ENCODE results near the gene MAP4K3.
A peak's percentile ranks its signal among the peaks of the same experiment; 100 is the strongest.

The MAP4K3 gene

DNA sequence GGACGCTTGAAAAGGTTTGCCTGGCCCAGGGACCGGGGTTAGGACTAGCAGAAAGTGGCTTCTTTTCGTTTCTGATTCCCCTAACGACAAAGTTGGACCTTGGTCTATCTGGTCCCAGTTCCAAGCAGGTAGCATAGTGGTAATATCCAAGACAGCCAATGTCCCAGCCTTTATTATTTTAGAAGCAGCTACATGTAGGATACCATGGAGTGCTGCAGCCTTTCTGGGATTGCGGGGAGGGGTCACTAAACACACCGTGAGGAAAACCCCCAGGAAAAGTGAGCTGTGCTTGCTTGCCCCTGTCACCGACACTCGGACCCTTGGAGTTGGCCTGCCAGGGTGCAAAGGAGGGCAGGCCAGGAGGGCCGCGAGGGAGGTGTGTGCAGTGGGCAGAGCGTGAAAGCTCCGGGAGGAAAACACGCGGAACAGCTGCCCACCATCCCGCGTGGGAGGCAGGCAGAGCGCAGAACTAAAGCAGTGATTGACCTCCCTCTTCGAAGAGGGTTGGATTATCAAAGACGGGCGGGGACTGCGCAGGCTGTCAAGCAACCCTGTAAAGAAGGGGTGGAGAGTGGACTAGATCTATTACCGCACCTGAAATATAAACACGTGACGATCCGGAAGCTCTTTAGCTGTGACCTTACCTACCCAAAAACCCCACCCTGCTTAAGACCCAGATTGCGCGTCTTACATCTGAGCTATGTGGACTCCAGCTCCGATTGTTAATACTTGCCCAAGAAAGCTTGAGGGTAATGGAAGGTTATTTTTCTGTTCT is 624 bp upstream of the MAP4K3 start:
- DNase-seq: peak; percentile 55

DNA sequence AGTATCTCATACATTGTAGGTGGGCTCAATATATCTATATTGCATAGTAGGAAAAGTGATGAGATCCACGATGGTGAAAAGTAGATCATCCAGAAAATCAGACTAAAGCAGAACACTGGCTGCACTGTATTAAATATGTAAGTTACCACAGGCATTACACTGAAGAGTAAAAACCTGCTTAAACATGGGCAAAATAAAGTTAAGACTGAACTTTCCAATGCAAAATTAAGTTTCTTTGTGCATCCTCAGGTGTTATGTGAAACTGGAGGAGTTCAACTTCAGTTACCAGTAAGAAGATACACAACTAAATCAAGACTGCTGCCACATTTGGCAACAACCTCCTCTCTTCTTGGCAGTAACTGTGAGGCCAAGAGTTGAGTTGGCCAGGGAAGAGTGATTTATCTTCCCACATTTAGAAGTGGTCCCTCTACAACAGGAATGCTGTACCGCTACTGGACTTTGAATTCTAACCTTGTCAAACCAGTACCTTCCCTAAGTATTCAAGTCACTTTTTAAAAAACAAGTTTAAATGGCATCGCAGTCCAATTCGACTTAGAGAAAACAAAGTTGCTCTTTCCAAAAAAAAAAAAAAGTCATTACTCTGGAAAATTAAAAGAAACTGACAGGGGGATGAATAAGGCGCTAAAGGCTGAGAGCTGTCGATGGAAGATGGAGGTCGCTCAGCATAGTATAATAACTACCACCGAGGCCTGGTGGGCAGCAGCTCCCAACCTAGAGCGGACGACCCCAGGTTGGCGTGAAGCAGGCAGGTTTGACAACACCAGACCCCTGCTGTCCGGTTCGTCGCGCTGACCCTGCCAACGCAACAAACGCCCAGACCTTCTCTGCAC is 1.1 kb downstream of the MAP4K3 start:
- DNase-seq: no peak

DNA sequence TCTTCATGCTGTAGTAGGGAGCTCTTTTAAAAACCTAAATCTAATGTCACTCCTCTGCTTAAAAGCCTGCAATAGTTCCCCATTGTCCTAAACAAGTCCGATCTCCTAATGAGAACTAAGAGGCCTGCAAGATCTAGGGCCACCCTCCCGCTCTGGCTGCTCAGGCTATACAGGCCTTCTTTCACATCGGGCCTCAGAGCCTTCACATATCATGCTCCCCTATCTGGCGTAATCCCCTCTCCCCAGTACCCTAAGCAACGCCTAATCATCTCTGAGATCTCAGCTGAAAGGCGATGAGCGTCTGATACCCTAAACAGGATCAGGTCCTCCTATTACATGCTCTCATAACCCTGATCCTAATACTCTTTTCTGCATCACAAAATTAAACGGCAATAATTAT is 1.9 kb downstream of the MAP4K3 start:
- DNase-seq: no peak

DNA sequence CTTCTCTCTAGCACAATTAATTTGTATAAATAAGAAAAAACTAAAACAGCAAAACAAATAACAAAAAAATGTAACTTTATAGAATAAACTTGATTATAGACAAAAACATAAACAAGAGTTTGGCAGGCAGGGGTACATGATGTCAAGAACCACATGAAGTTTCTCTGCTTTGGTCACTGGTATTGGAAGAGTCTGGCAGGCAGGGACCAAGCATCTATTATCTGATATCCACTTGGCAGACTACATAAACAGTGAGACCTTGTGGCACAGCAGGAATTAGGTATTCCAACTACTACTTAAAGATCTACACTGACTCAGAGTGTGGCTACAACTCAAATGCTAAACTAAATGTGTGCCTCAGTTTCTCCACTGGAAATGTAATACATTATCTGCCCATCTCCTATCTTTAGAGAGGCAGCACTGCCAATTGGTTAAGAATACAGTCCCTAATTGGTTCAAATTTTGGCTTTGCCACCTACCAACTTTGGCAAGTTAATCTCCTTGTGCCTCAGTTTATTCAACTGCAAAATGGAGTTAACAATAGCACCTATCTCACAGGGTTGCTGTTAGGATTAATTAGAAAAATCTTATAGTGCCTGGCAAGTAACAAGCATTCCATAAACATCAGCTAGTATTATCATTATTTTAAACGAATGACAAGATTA is 2.7 kb downstream of the MAP4K3 start:
- DNase-seq: no peak

DNA sequence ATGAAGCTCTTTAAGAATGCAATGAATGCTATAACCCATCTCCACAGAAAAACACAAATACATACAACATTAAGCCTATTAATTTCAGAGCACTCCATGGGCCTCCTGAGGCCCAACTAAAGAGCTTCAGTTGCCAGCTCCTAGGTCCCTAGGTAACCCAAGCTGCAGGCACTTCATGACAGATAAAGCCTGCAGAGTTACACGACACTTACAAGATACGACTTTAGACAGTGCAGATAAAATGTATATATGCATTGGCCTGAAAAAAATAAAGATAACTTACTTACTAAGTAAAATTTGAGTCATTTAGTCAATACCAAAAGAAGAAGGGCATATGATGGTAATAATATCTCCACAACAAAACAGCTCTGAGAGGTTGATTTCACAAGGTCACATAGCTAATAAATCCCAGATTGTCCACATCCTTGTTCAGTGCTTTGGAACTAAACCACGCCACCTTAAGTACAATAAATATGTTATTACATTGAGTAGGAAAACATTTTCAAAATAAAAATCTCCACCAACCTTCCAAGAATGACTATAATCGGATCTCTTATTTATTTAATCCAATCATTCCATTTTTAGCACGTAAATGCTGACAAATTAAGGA is 3.4 kb downstream of the MAP4K3 start:
- no peak for DNase-seq

DNA sequence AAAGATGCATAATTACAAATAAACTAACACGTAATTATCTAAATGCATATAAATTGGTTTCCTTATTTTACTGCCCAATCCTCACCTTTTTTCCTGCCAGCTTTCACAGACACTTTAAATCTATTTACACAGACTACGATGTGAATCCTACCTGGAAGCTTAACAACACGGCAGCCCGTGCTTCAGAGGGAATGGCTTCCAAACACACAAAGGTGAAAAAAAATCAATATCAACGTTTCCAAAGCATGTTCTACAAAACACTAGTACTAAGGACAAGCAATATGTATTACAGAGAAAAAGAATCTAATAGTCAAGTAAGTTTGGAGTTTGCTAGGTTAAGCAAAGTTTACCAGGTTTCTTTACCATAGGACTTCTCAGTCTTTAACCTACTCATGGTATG is 4.4 kb downstream of the MAP4K3 start:
- no peak for DNase-seq

DNA sequence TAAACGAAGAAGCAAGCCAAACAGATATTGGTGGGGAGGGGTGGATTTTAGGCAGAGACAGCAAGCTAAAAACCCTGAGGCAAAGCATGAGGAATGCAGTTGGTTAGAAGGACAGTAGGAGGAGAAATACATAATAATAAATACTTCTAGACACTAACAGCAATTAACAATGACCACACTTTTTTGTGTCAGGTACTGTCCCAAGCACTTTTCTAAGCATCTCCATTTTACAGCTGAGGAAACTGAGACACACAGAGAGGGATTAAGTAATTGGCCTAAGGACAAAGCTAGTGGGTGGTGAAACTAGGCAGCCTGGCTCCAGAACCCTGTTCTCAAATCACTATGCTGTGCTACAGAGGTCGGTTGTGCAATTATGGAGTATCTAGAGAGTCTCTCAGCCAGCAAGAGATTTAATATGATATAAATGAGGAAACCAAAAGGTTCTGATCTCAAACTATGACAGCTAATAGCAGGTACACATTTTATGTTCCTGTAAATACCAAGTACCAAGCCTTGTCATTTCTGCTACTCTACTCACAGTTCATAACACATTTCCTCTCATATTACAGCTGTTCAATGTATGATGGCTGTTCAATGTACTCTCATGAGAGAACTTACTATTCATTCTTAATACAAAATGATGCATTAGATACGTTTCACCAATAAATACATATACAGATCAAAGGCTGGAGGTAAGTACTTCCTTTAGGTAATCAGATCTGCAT is 5.3 kb downstream of the MAP4K3 start:
- no peak for DNase-seq

DNA sequence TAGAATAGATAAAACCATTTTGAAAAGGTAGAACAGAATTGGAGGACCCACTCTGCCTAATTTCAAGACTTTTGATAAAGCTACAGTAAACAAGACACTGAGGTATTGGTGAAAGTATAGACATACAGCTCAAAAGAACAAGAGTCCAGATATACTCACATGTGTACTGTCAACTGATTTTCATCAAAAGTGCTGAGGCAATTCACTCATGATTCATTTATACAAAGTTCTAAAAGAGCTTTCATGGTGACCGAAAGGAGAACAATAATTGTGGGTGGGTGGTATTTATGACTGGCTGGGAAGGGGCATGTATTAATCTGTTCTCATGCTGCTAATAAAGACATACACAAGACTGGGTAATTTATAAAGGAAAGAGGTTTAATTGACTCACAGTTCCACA is 7.3 kb downstream of the MAP4K3 start:
- DNase-seq: no peak

DNA sequence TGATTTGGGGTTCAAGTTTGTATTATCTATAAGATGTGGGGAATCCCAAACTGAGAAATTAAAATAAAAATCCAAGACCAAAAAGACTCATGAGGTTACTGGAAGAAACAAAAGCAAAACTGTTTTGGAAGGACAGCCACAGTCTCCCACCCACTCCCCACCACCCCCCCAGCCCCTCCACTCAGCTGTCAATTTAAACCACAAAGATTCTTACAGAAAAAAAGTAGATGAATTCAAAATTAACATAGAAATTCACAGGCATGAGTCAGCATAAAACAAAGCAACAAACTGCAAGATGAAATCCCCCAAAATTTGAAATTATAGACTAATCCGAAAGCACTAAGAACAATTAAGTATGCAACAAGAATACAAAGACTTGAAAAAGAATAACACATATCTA is 12.1 kb downstream of the MAP4K3 start:
- DNase-seq: no peak

DNA sequence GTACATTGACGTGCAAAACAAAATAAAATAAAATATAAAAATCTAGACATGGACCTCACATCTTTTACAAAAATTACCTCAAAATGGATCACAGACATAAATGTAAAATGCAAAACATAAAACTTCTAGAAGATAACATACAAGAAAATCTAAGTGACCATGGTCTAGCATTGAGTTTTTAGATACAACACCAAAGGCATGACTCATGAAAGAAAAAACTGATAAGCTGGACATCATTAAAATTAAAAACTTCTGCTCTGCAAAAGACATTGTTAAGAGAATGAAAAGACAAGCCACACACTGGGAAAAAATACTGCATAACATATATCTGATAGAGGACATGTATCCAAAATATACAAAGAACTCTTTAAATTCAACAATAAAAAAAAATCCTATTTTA is 14.4 kb downstream of the MAP4K3 start:
- no peak for DNase-seq

DNA sequence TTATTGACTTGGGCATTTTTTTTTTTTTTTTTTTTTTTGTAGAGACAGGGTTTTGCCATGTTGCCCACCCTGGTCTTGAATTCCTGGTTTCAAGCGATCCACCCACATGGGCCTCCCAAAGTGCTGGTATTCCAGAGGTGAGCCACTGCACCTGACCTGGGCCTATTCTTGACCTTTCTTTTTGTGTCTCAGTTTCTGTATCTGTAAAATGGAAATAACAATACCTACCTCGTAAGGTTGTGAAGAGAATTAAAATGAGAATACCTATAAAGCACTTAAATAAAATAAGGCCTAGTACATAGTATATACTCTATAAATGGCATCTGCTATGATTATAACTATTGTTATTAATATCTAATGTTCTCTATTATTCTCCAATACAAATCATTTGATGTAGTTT is 15.7 kb downstream of the MAP4K3 start:
- DNase-seq: no peak

DNA sequence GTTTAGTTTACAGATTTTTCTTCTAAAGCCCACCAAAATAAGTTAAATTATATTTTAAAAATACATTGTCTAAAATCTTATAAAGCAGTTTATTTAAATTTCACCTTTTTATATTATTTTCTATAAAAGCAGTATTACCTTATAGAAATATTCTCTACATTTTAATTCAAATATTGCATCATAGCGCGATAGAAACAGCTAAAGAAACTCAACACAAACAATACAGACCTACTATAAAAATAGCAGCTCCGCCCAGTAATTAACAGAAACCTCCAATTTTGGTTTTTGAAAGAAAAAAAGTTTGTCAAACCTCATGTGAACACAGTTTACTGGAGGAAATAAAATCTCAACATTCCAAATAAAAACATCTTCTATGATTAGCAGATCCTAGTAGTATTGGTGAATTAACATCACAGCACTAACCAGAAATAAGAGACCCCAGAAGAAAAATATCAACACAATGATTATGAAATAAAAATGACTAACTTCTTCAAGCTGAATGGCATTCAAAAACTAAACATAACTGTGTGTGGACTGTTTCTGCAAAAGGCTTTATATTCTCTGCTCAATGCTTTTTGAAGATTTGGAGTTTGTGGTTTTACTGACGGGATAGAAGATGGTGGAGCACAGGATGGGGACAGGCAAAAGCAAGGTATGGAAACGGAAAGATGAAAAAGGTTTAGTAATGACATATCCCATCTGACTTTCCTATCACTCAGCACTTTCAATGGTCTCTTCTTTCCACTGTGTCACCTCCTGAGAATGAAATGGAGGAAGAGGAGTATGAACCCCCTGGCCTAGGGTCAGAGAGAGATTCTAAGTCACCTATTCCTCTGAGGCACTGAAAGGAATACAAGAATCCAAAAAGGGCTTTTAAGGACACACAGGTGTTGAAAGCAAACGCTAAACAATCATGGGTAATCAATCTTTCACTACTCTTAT is 17.5 kb downstream of the MAP4K3 start:
- DNase-seq: no peak

DNA sequence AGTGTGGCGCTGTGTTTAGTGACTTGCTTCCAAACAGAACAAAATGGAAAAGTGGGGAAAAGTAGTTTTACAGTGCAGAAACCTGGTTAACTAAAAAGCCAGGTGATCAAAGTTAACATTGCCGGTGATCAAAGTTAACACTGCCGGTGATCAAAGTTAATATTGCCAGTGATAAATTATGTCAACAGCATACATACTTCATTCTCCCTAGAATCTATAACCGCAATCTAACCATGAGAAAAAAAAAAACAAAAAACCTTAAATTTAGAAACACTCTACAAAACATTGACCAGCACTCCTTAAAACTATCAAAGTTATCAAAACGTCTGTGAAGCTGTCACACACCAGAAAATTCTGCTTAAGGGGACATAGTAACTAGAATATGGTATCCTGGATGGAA is 18.6 kb downstream of the MAP4K3 start:
- no peak for DNase-seq

DNA sequence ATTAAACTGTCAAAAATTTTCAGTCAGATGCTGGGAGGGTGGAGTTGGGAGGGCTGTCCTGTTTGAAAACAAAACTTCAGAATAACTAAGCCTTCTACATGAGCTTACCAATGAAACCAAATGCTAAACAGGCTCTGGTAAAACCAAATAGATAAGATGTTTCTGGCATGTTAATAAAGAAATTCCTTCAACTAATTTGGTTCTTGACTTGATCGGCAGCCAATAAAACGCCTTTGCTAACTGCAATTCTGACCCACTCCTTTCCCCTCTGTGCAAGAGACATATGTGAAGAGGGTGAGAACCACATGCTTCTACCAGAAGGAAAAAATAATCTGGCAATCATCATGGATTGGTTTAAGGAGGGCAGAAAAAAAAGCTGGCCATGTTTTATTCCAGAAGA is 20.9 kb downstream of the MAP4K3 start:
- DNase-seq: no peak

DNA sequence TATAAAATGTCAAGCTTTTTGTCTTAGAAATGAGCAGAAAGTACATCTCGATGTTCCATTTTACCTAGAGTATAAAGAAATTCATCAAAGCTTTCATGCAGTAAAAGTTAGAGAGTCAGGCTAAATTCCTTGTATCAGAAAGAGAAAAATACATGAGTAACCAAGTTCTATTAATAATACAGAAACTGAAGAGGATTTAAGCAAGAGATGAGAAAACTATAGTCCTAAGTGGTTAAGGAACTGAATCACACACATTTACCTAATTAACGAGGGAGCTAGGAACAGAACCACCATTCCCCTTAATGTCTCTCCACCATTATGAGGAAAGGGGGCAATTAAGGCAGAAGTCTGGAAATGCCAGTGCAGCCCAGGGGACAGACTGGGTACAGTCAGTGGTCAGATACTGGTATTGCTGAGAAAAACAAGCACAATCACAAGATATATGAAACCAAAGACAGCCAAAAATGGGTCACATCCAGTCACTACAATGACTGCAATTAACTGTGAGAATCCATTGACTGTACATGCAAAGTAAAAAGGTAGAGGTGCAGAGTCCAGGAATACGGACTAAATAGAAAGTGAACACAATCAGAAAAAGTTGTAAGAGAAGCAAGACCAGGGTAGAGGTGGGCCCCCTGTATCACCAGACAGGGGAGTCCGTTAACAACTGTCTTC is 23.9 kb downstream of the MAP4K3 start:
- no peak for DNase-seq

DNA sequence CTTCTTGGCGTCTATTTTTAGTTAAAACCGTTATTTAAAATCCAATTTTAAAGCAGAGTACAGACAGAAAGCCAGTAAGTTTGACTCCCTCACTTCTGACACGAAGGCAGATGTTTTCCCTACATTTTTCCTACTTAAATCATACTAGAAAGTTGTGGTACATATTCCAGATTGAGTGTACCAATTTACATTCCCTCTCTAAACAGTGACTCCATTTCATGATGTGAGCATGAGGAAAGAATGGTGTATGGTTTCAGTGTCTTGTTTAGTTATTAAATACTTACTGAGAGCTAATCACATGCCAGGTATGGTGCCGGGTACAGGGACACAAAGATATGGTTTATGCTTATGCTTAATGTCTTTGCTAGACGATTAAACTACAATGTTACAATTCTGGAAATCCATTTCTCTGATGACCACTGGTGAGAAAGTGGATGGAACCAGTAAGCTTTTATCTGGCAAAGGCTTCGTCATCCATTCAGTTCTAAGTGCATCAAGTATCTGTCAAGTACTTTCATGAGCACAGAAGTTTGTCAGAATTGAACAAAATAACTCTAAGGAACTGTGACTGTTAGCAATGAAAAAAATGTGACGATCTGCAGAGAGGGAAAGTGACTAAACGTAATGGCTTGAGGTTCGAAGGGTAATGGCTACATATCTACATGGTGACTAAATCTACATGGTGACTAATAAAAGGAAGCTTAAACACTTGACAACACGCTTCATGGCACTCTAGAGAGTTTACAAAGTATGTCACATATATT is 25.7 kb downstream of the MAP4K3 start:
- DNase-seq: no peak

DNA sequence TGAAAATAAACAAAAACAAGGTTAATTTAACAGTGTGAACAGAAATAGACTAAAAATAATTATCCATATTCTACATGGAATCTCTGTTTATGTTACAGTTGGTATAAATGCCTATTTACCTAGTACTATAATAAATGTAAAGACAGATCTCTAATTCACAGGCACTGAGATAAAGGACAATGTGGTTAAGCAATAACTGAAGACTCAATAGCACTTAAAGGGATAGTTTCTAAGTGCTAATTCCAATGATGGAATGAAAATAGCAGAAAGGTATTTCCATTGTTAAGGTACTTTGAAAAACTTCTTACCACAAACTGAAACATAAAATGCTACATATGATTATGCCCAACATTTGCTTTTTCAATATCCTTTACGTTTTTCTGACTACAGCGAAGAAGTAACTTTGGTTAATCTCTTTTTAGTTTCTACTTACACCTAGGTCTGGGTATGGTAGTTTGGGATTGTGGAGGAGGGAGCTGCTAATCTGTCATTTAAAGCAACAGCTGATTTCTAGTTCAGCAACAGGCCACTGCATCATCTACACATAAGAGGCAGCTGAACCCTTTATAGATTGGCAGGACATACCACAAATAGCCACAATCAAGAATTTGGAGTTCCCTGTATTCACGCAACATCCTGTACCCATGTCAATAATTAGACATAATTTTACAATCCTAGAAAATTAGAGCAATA is 27.2 kb downstream of the MAP4K3 start:
- DNase-seq: no peak

DNA sequence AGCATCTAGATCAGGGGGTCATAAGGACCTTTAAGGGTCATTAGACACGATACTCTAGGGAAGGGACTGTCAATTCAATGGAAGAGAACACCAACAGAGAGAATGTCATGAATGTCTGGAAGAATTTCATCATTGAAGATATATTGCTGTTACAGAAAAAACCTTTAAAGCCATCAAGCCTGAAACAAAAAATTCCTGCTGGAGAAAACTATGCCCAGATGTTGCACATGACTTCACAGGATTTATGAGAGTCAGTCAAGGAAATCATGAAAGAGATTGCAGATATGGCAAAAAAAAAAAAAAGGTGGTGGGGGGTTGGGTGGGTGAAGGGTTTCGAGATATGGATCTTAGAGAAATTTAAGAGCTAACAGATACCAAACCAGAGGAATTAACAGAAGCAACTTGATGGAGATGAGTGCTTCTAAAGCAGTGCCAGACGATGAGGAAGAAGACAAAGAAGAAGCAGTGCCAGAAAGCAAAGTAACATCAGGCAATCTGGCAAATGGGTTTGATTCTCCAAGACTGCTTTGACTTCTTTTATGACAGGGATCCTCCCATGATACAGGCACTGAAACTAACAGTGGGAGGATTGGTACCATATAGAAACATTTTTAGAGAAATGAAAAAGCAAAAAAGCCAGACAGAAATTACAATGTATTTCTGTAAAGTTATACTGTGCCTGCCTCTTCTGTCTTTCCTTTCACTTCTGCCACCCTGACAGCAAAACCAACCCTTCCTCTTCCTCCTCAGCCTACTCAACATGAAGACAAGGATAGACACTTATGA is 28.5 kb downstream of the MAP4K3 start:
- DNase-seq: no peak
